Erythroblast (primary cell): ENCODE measurements around the gene ICE2.

Source experiments
- DNase-seq, 2 experiments: peaks; one replicate each; lab custom pipeline; 2025; lab: John Stamatoyannopoulos, UW
- GATA1 ChIP-seq: IDR thresholded peaks from 2 replicates; pipeline ENCODE4 v1.6.1; 2011; ENCODE audit warnings: low read depth, mild to moderate bottlenecking, control low read depth, low read length, moderate library complexity
- POLR2A ChIP-seq: IDR thresholded peaks from 2 replicates; pipeline ENCODE4 v1.6.1; 2011; ENCODE audit warnings: mild to moderate bottlenecking, low read length

The ICE2 gene

GRCh38 chr15:60480149-60480548 is 1.2 kb upstream of the ICE2 start:
- peak in 1 of 2 experiments; percentile 25 for DNase-seq
- TF ChIP-seq POLR2A = no peak
- TF ChIP-seq GATA1 = no peak

DNA sequence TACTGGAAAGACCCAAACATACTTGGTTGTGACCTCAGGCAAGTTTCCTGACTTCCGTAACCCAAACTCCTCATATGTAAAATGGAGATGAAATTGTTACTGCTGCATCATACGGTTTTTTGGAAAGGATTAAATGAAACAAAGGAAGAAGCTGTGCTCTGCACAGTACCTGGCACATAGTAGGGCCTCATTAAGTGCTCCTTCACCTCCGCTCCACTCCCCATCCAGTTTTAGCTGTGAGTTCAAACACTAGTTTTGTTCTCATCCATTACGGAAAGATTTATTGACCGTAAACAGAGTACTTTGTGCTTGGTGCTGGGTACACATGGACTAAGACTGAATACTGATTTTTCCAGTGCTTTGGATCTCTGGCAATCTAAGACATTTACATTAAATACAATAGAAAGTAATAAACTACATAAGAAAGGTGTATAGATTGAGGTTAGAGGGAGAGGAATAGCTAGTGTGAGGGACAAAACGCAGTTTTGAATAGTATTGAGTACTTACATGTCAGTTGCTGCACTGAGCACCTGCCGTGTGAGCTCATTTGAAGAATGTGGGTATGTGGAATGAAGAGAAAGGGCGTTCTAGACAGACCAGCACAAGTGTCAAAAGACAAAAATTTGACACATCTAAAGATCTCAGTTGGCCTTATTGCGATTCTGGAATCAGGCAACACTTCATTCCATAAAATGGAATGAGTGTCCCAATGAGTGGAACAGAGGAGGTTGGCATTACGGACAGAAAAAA is 594 bp upstream of the ICE2 start:
- DNase-seq = peak; percentile 39 to 56

GRCh38 chr15:60477916-60478565 is 901 bp downstream of the ICE2 start:
- no peak for DNase-seq
- TF ChIP-seq GATA1 (no peak), POLR2A (no peak)

More for the DNA sequence above, 594 bp upstream of the ICE2 start:
- TF ChIP-seq GATA1 (no peak), POLR2A (peak; percentile 92)

- no peak for TF ChIP-seq POLR2A
- TF ChIP-seq GATA1 = no peak
Measured at GRCh38 chr15:60477164-60477563, 1.8 kb downstream of the ICE2 start.

GRCh38 chr15:60476713-60477112 is 2.2 kb downstream of the ICE2 start:
- no peak for DNase-seq
- no peak for TF ChIP-seq GATA1
- no peak for TF ChIP-seq POLR2A

More at GRCh38 chr15:60477164-60477563, 1.8 kb downstream of the ICE2 start:
- DNase-seq = no peak

DNA sequence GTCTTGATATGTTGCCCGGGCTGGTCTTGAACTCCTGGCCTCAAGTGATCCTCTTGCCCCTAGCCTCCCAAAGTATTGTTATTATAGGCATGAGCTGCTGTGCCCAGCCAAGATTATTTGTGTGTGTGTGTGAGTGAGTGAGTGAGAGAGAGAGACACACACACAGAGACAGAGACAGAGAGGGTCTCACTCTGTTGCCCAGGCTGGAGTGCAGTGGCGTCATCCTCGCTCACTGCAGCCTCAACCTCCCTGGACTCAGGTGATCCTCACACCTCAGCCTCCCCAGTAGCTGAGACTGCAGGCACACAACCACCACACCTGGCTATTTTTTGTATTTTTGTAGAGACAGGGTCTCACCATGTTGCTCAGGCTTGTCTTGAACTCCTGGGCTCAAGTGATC is 5.8 kb downstream of the ICE2 start:
- TF ChIP-seq GATA1 (no peak), POLR2A (no peak)
- DNase-seq = no peak

GRCh38 chr15:60471314-60471713 is 7.6 kb downstream of the ICE2 start:
- TF ChIP-seq POLR2A (no peak), GATA1 (no peak)
- DNase-seq = no peak

DNA sequence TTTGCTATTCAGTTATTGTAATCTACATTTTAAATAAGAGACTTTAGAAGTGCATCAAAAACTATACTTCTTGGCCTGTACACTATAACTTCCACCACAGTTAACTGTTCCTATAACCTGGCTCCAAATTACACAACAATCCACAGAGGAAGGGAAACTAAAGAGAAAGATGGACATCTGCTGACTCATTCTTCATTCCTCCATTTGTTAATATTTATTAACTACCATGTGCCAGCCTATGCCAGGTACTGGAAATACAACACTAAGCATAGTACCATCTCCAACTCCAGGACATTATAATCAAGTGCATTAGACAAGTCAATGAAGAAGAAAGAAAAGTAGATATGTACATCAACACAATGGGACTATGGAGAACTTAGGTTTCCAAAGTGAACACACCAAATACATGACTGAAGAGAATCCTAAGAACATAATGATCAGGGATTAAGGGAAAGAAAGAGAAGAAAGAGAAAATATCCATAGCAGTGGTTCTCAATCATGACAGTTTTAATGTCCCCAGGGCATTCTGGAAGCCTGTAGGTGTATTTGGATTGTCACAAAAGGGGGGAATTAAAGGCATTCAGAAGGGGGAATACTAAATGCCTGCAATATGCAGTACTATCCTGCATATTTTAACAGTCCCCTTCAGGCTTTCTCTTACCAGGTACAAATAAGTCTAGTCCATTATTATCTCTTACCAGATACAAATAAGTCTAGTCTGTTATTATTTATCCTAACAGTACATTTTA is 8.9 kb downstream of the ICE2 start:
- peak in 1 of 2 experiments; percentile 35 for DNase-seq
- TF ChIP-seq POLR2A = no peak
- no peak for TF ChIP-seq GATA1

- TF ChIP-seq POLR2A = no peak
- TF ChIP-seq GATA1 = no peak
Measured at GRCh38 chr15:60464836-60465630, 13.9 kb downstream of the ICE2 start.

DNA sequence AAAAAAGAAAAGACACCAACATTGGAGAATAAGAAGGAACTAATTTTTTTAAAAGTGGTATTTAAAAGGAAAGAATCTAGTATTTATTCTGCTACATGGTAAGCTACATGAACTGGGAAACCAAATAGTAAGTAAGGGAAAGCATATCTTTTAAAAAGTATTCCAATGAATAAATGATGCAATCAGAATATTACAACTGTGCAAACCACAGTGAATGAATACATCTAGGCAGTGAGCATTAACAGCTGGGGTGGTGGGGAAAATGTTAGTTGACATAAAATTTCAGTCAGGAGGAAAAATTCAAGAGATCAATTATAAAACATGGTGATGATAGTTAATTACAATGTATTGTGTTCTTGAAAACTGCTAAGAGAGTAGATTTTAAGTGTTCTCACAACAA is 16.9 kb downstream of the ICE2 start:
- no peak for DNase-seq
- TF ChIP-seq GATA1 (no peak), POLR2A (no peak)

More at GRCh38 chr15:60464836-60465630, 13.9 kb downstream of the ICE2 start:
- no peak for DNase-seq

DNA sequence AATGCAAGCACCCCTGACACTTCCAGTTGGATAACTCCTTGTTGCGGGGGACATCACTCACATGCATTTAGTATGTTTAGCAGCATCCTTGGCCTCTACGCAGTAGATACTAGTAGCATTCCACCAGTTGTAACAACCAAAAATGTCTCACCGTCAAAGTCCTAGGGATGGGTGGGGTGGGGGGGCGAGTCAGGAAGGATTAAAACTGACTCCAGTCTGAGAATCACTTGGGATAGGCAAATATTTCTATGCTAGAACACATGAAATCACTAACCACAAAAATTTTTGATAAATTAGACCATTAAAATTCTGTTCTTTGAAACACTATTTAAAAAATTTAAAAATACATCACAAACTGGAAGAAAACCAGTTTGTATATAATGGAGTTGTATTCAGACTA is 18.0 kb downstream of the ICE2 start:
- no peak for TF ChIP-seq GATA1
- DNase-seq = no peak

GRCh38 chr15:60458721-60459120 is 20.2 kb downstream of the ICE2 start:
- TF ChIP-seq POLR2A (no peak), GATA1 (no peak)
- DNase-seq = no peak

GRCh38 chr15:60457985-60458384 is 21.0 kb downstream of the ICE2 start:
- no peak for TF ChIP-seq POLR2A
- no peak for TF ChIP-seq GATA1

More at GRCh38 chr15:60457985-60458384, 21.0 kb downstream of the ICE2 start:
- DNase-seq = no peak
